GM12892 (cell line): Measurements from ENCODE around the gene SERINC2.

Source experiments
- DNase-seq: peaks from one replicate; pipeline ENCODE4 v3.0.0; 2011; ENCODE audit not compliant: insufficient read length
- FAIRE-seq: peaks from 2 replicates; lab custom pipeline; 2011; peaks lifted over from hg19 to GRCh38; lab: Jason Lieb, UNC
- POLR2A ChIP-seq: IDR thresholded peaks from 2 replicates; pipeline ENCODE4 v1.6.1; 2011; ENCODE audit warnings: low read depth, low read length, control low read depth
- POLR2AphosphoS5 ChIP-seq: IDR thresholded peaks from 2 replicates; pipeline ENCODE4 v1.6.1; 2011; ENCODE audit warnings: low read depth, low read length, control low read depth
- TAF1 ChIP-seq: IDR thresholded peaks from 2 replicates; pipeline ENCODE4 v1.6.1; 2011; ENCODE audit warnings: low read depth, mild to moderate bottlenecking, control low read depth, low read length, borderline replicate concordance

SERINC2 gene

DNA sequence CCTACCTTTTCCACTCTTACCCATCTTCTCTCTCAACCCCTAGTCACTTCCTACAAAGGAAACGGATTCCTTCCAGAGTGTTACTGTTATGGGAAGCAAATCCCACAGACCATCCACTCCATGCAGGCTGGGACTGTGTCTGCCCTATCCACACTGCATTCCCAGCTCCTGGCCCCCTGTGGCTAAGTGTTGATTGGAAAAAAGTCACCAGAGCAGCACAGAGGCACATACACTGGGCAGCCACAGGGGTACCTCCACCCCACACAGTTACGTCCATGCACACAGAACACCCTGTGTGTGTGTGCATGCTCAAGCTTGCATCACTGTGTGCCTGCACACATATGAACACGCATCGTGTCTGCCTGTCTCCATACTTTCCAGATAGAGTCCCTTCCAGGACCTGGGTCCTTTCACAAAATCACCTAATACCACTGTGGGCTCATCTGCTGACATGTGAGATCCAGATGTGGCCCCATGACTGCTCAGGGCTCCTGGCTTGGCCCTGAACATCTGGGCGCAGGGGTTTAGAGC, 4.2 kb upstream of the SERINC2 start:
- no peak for TF ChIP-seq TAF1
- TF ChIP-seq POLR2AphosphoS5 = no peak
- TF ChIP-seq POLR2A = no peak
- FAIRE-seq = no peak
- DNase-seq = no peak

DNA sequence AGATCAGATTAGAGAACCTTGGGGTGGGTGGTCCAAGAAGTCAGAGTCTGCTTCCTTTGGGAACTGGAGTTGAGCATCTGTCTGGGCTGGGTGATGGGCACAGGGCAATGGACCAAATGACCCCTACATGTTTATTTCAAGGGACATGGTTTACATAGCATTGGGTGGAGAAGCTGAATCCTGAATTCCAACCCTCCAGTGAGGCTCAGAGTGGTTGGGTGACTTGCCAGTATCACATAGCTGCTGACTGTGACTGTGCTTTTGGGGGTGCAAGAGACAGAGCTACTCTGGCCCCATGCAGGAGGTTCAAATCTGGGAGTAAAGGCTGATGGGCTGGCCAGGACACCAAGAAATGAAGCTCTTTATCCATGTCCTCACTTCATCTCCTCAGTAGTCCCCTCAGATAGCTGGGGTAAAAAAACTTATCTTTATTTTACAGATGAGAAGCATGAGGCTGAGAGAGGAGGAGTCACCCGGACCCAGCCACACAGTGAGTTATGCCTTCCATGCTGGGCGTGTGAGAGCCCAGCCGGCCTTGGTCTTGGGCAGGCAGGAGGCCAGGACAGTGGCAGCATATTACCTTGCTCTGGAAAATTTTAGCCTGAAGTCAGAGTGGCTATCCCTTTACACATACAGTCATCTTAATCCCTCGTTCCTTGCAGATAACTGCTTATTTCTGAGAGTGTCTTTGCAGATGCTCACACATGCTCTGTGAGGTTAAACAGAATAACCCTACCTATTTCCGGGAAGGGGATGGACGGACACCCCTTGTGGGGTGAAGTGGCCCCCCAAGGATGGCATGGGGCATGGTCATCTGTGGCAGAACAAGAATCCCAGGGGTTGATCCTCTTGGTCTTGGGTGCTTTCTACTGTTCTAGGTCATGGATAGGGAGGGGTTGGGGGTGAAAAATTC, 2.8 kb upstream of the SERINC2 start:
- TF ChIP-seq POLR2A (no peak), TAF1 (no peak), POLR2AphosphoS5 (no peak)
- DNase-seq (no peak), FAIRE-seq (no peak)

DNA sequence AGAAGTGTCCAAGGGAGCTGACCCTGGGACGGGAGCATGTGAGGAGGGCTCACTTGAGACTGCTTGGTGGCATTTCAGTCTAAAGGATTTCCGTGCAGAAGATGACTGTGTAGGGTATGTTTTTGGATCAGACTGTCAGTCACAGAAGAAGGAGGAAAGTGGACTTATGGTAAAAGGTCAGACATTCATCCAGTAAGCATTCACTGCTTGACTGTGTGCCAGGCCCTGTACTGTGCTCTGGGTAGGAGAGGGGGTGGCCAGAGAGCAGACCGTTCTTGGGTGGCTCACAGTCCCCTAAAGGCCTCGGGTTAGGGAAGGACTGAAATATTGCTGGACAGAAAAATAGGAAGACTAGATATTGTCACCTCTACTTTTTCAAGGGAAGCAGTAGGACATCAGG, 2.1 kb upstream of the SERINC2 start:
- no peak for TF ChIP-seq TAF1
- TF ChIP-seq POLR2A = no peak
- no peak for TF ChIP-seq POLR2AphosphoS5
- no peak for DNase-seq

DNA sequence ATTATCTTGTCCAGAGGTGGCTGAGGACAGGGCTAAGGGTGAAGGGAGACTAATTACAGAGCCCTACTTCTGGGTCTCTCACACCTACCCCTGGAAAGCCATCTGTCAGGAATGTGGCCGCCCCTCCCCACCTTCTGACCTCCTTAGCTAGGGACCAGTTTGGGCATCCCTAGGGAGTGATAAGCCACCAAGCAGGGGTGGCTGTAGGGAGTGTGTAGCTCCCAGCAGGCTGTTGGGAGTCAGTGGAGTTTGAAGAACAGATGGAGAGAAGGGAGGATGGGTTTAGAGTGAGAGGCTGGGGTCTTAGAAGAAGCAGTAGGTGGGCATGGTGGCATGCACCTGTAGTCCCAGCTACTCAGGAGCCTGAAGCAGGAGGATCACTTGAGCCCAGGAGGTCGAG, 808 bp upstream of the SERINC2 start:
- no peak for TF ChIP-seq POLR2A
- TF ChIP-seq TAF1 = no peak
- TF ChIP-seq POLR2AphosphoS5 = no peak
- DNase-seq = no peak
- no peak for FAIRE-seq

More for the DNA sequence above, 2.1 kb upstream of the SERINC2 start:
- no peak for FAIRE-seq

DNA sequence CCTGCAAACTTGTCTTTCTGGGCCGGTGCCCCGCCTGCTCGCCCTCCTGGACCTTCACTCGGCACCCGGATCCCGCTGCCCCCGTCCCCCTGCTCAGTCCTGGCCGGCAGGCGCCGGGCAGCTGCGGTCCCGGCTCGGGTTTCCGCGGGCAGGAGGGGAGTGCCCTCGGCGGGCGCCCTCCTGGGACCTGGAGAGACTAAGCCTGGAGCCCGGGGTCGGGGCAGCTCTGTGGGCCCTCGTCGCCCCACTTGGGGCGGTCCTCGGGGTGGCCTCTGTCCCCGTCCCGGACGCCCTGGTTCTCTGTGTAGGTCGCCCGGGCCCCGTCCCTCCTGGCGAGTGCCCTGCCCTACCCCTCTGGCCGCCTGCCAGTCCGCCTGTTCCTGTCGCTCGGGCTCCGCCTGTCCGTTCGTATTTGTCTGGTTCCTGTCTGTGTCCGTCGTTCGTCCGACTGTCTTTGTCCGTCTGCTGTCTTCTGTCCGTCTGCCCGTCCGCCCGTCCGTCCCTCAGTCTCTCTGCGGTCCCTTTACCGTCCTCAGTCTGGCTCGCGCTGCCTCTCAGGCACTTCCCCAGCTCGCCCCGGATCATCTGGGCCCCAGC, 490 bp downstream of the SERINC2 start:
- DNase-seq (no peak), FAIRE-seq (peak; percentile 21)
- TF ChIP-seq POLR2AphosphoS5 (no peak), POLR2A (no peak), TAF1 (no peak)

DNA sequence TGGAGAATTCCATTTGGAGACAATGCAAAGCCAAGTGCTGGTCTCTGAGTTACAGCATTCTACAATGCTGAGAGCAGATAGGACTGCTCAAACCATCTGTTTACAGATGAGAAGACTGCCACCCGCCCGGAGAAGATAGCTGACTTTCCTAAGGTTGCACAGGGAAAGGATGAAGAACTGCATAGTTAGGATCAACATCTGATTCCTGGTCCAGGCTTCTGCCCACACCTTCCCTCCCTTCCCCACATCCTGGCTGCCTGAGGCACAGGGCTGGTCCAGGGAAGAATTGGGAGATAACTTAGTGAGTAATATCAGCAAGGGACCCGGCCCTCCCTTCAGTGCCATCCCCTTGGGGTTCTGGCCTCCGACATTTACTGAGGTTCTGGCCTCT, 2.0 kb downstream of the SERINC2 start:
- TF ChIP-seq TAF1 = no peak
- no peak for TF ChIP-seq POLR2AphosphoS5
- no peak for TF ChIP-seq POLR2A
- no peak for FAIRE-seq
- no peak for DNase-seq

DNA sequence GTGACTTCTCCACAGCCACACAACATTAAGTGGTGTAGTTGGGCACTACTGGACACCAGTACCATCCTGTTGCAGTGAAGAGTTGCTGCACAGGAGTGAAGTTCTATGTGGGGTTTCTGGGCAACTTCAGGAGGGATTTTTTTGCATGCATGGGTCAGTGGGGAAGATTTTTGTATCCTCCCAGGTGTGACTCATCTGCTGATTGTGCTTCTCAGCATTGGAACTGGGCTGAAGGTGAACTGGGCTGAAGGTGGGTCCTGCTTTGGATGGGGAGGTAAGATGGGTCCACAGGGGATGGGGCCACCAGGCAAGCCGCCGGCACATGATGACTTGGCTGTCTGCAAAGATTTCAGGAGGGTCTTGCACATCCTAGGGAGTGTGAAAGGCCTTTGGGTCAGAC, 2.6 kb downstream of the SERINC2 start:
- TF ChIP-seq POLR2A = no peak
- no peak for TF ChIP-seq TAF1
- no peak for TF ChIP-seq POLR2AphosphoS5
- no peak for DNase-seq
- no peak for FAIRE-seq

DNA sequence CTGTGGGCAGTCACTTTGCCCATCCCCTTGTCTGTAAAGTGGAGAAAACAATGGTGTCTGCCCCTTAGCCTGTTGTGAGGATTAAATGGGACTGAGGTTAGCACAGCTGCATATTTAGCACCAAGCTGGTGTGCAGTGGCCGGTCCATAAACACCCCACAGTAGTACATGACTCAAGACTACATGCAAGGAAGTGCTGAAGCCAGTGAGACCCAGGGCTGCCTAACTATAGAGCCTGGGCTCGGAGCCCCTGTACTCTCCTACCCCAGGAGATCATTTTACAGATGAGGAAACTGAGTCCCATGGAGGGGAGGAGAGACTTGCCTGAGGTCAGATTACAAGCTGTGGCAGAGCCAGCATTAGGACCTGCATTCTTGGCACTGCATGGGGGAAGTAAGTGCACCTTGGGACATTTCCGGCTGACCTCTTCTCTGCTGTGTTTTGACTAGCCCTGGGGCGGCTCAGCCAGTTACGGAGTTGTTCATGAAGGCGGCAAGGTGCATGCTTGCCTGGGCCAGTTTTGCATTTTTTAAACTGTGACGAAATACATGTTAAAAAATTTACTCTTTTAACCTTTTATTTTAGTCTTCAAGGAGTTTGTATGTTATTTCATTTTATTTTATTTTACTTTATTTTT, 3.2 kb downstream of the SERINC2 start:
- TF ChIP-seq POLR2AphosphoS5 (no peak), POLR2A (no peak), TAF1 (no peak)
- FAIRE-seq (no peak), DNase-seq (no peak)

DNA sequence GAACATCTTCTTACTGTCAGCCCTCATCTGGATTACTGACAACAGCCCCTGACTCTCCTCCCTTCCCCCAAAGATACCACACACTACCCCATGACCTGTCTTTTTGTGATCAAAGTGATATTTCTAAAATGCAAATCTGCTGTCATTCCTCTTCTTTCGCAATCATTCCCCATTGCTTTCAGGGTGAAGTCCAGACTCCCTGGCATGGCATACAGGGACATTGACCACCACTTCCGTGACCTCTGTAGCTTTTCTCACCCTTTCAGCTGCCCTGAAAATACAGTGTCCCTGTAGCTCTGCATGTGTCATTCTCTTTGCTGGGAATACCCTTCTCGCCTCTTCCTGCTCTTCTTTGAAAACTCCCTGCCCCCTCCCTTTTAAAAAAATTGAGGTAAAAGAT, 4.1 kb downstream of the SERINC2 start:
- no peak for TF ChIP-seq TAF1
- TF ChIP-seq POLR2AphosphoS5 = no peak
- TF ChIP-seq POLR2A = no peak
- DNase-seq = no peak
- FAIRE-seq = no peak

DNA sequence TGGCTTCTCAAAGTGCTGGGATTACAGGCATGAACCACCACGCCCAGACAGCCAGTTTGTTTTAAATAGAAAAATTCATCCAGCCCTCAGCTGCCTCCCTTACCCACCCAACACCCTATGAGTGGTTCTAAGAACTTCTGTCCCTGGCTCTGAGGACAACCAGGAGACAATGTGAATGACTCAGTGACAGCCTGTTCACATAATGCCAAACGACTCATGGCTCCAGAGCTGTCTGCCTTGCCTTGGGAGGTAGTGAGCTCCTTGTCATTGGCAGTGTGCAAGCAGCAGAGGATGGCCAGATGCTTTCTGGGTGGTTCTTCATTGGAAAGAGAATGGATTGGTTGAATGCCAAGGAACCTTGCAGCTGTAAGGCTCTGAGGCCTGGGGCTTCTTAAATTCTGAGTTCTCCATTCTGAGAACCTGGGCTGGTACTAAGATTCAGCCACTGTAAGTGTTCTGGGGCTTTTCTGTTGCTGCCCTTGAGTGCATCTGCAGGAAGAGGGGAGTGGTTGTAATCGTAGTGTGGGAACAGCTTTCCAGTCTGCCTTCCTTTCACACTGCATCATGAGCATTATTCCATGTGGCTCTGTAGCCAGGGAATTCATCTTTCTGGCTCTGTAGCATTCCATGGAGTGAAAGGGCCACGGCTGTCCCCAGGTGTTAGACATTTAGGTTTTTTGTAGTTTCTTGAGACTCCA, 5.8 kb downstream of the SERINC2 start:
- DNase-seq (no peak), FAIRE-seq (no peak)
- TF ChIP-seq POLR2AphosphoS5 (no peak), POLR2A (no peak), TAF1 (no peak)

DNA sequence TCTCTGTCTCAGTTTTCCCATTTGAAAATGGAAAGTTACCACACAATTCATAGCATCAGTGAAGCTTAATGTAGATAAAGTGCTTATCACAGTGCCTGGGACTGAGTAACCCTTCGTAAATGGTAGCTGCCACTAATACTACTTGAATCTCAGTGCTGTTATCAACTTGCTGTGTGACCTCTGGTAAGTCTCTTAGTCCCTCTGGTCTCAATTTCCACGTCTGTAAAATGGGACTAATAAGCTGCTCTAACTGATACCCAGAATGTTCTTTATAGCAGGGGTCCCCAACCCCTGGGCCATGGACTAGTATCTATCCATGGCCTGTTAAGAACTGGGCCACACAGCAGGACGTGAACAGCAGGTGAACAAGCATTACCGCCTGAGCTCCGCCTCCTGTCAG, 7.7 kb downstream of the SERINC2 start:
- FAIRE-seq (no peak), DNase-seq (no peak)

More for the DNA sequence above, 7.7 kb downstream of the SERINC2 start:
- no peak for TF ChIP-seq TAF1
- TF ChIP-seq POLR2AphosphoS5 = no peak
- TF ChIP-seq POLR2A = no peak
